Activated CD4-positive, alpha-beta T cell treated with anti-CD3 and anti-CD28 coated beads, Interleukin-2, Interleukin-4, amounts not matched to agents 100 ng/mL and 50 ng/mL, durations not matched to agents 16 hours and 8 hours (primary cell): Measurements from ENCODE around the gene IL17A.
A peak's percentile ranks its signal among the peaks of the same experiment; 100 is the strongest.

Experiments used
- DNase-seq: peaks from one replicate; pipeline ENCODE4 v3.0.0-alpha.2; 2020; ENCODE audit warnings: low spot score

Gene IL17A

DNA sequence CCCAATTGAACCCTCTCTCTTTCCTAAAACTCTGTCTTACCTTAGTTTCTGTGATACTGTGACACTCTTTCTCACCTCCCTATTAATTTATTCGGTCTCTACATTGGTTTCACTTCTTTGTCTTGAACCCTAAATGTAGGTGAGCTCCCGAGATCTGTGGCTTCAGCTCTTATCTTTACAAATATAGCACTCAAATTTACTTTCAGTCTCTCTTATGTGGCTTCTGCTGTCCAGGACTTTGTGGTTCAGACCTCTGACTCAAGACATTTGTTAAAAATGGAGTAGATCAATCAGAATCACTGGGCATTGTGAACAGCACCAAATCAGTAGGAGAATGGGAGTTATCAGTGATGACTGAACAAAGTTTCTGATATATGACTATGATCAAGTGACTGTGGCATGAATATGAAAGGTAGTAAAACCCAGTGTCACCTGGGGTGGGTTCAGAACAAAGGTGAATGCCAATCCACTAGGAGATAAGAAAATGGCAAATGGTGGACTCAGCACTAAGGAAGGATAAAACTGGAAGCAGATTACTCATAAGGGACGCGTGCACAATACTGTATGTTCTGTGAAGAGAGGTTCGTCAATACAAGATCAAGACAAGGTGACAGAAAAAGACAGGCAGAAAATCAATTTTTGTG, 30.9 kb downstream of the IL17A start:
- DNase-seq: no peak

GRCh38 chr6:52217761-52218160, 31.6 kb downstream of the IL17A start:
- no peak for DNase-seq

GRCh38 chr6:52221302-52221701, 35.1 kb downstream of the IL17A start:
- DNase-seq: peak; percentile 71

GRCh38 chr6:52227495-52227894, 41.3 kb downstream of the IL17A start:
- DNase-seq: peak; percentile 96

GRCh38 chr6:52230685-52231084, 44.5 kb downstream of the IL17A start:
- DNase-seq: no peak

DNA sequence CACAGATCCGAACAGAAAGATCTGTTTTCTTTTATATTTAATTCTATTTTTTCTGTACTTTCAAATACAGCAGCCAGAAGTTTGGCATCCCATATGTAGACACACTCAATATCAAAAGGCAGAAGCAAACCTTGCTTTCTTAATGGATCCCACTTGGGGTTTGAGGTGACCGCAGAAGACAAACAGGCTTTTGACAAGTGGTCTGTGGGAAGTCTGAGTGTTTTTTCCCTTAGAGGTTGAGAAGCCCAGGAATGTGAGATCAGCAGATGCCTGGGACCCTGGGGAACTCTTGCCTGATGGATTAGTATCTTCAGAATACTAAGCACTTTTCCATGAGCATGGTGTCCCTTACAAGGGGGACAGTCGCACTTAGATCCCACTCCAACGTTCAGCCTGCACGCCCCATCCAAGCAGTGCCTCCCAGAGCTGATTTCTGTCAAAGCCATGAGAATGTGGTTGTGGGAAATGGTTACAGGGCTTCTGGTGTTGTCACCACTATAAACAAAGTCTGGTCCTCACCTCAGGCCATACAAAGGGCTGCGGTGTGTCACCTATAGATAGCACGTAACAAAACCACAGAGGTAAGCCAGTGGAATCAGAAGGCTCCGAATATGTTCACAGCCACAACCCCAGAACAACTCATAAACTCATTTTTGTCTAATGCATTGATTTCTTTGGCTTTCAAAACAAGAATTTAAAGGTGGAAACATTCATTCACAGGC, 45.4 kb downstream of the IL17A start:
- DNase-seq: peak; percentile 82

GRCh38 chr6:52233005-52233404, 46.8 kb downstream of the IL17A start:
- no peak for DNase-seq

DNA sequence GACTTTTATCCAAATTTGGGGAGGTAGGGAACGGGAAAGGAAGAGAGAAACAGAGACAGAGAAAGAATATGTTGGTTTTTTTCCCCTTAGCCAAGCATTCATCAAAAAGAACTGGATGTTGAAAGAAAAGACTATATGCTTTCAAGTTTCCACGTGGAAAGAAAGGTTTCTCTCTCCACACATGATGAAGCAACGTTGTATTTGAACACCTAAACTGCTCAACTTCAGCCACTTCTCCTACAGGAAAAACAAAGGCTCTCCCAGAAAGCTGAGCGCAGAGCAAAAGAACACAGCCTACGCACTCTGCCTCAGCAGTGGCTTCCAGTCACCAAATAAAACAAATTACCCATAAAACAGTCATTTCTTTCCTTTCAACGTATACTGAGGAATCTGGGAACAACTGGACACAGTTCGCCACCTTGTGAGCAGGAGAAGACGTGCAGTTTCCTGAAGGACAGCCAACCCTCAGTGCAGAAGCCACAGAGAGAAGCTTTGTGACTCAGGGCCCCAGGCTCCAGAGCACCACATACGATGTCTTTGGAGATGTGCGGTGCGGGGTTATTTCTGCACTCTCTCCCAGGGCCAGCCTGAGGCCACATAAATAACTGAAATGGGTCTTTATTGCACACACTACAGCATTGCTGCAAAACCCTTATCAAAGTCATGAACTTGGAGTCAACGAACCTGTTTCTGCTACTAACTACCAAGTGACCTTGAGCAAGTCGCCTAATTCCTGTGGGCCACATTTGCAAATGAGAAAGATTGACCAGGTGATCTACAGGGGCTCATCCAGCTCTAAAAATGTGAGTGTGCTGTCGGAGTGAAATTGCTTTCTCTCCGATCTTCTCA, 48.0 kb downstream of the IL17A start:
- peak; percentile 74 for DNase-seq
